H1 (cell line): ENCODE results near the gene GSTT2. TPM values are rescaled to one million over a fixed set of nuclear protein-coding genes. Genes with fewer than 3 reads are reported as not detected.
"Not testable (repeated sequence)": the region's sequence is repeated elsewhere in the genome, so short reads cannot be mapped to it uniquely, and the experiment has no call there.

Experiments used
- CTCF ChIA-PET: fragments of 300-600 bp; sonication (Branson Sonifier 250); formaldehyde crosslinking; loops from one replicate; lab custom pipeline; 2021; ENCODE audit not compliant: partially characterized antibody; lab: Charles Lee
- POLR2A ChIA-PET: fragments of 300-600 bp; sonication (Branson Sonifier 250); formaldehyde crosslinking; loops from one replicate; lab custom pipeline; 2021; ENCODE audit warnings: inconsistent platforms; ENCODE audit not compliant: partially characterized antibody; lab: Charles Lee
- DNase-seq, 2 experiments: peaks; one replicate each; pipeline versions ENCODE4 v3.0.0 to v3.0.0-alpha.2; 2010 to 2022; ENCODE audit warnings: low spot score in 2 of 2, low read depth in 1 of 2, mixed read lengths in 1 of 2
- FAIRE-seq: peaks from 2 replicates; lab custom pipeline; 2011; peaks lifted over from hg19 to GRCh38; lab: Jason Lieb, UNC
- H2AFZ ChIP-seq: 2 replicates; pipeline ENCODE4 v1.8.1; 2012; ENCODE audit warnings: low read length, inconsistent platforms
- H2AK5ac ChIP-seq: 2 replicates; pipeline ENCODE4 v1.6.1; 2013; ENCODE audit warnings: low read depth, low read length
- H2BK120ac ChIP-seq: replicated peaks from 2 replicates; pipeline ENCODE3; 2013; ENCODE audit warnings: low read depth, low read length, inconsistent platforms
- H2BK12ac ChIP-seq: 2 replicates; pipeline ENCODE4 v1.6.1; 2013; ENCODE audit warnings: low read depth, low read length
- H2BK15ac ChIP-seq: 2 replicates; pipeline ENCODE4 v1.6.1; 2013; ENCODE audit warnings: low read length
- H2BK20ac ChIP-seq: 2 replicates; pipeline ENCODE4 v1.6.1; 2013; ENCODE audit warnings: low read length
- H2BK5ac ChIP-seq: 2 replicates; pipeline ENCODE4 v1.6.1; 2013; ENCODE audit warnings: low read depth, low read length
- H3K14ac ChIP-seq: 2 replicates; pipeline ENCODE4 v1.6.1; 2013; ENCODE audit warnings: inconsistent platforms; ENCODE audit not compliant: insufficient read length
- H3K18ac ChIP-seq: 2 replicates; pipeline ENCODE4 v1.6.1; 2013; ENCODE audit warnings: low read length; ENCODE audit errors: extremely low read depth
- H3K23ac ChIP-seq: 2 replicates; pipeline ENCODE4 v1.6.1; 2013; ENCODE audit warnings: inconsistent platforms; ENCODE audit not compliant: insufficient read length
- H3K23me2 ChIP-seq: 2 replicates; pipeline ENCODE4 v1.6.1; 2013; ENCODE audit warnings: low read depth, low read length
- H3K27ac ChIP-seq: 2 replicates; pipeline ENCODE4 v1.6.1; 2011; ENCODE audit warnings: low read depth, low read length, inconsistent platforms
- H3K27me3 ChIP-seq, 4 experiments: replicated peaks in 1 of 4; 1 replicate in 1 of 4; 2 replicates in 3 of 4; pipeline versions ENCODE4 v1.6.1 to v1.8.1; 2011 to 2013; ENCODE audit warnings: low read length in 3 of 4, mild to moderate bottlenecking in 3 of 4, inconsistent platforms in 2 of 4, mixed read lengths in 2 of 4, moderate library complexity in 1 of 4; ENCODE audit not compliant: control insufficient read depth in 3 of 4, insufficient read depth in 3 of 4; ENCODE audit errors: extremely low read depth in 1 of 4
- H3K36me3 ChIP-seq, 4 experiments: 2 replicates each; pipeline versions ENCODE4 v1.6.1 to v1.8.1; 2011 to 2013; ENCODE audit warnings: mild to moderate bottlenecking in 4 of 4, low read length in 3 of 4, moderate library complexity in 2 of 4, control low read depth in 1 of 4, inconsistent platforms in 1 of 4; ENCODE audit not compliant: insufficient read depth in 4 of 4, control insufficient read depth in 2 of 4
- H3K4ac ChIP-seq: replicated peaks from 2 replicates; pipeline ENCODE3; 2013; ENCODE audit warnings: low read length, low read depth, mixed read lengths, inconsistent platforms; ENCODE audit not compliant: insufficient read length
- H3K4me1 ChIP-seq, 4 experiments: replicated peaks in 1 of 4; 1 replicate in 1 of 4; 2 replicates in 3 of 4; pipeline versions ENCODE4 v1.6.1 to v1.8.1; 2011 to 2013; ENCODE audit warnings: low read length in 3 of 4, inconsistent platforms in 2 of 4, mixed read lengths in 1 of 4; ENCODE audit not compliant: insufficient read depth in 4 of 4, control insufficient read depth in 3 of 4
- H3K4me2 ChIP-seq, 2 experiments: 2 replicates each; pipeline versions ENCODE4 v1.6.1 to v1.8.1; 2011 to 2013; ENCODE audit warnings: low read depth in 2 of 2, low read length in 2 of 2, control low read depth in 1 of 2, inconsistent platforms in 1 of 2, mild to moderate bottlenecking in 1 of 2; ENCODE audit not compliant: insufficient read depth in 1 of 2
- H3K4me3 ChIP-seq, 4 experiments: fragments of 200-600, 300-600 bp in 1 of 4; sonication (generic), shearing (Covaris generic), sonication (Bioruptor Twin) in 1 of 4; 2 replicates each; pipeline versions ENCODE4 v1.5.1 to v1.8.1; 2011 to 2016; ENCODE audit warnings: low read length in 4 of 4, low read depth in 3 of 4, control low read depth in 2 of 4, inconsistent platforms in 2 of 4, mild to moderate bottlenecking in 2 of 4, mixed read lengths in 1 of 4, moderate library complexity in 1 of 4; ENCODE audit not compliant: insufficient read depth in 2 of 4; ENCODE audit errors: extremely low read depth in 1 of 4
- H3K56ac ChIP-seq: replicated peaks from 2 replicates; pipeline ENCODE3; 2013; ENCODE audit warnings: low read depth, mild to moderate bottlenecking, mixed read lengths, low read length, inconsistent platforms; ENCODE audit not compliant: insufficient read length
- H3K79me1 ChIP-seq: 2 replicates; pipeline ENCODE4 v1.6.1; 2013; ENCODE audit warnings: low read depth, low read length, control low read depth
- H3K79me2 ChIP-seq, 2 experiments: 2 replicates each; pipeline versions ENCODE4 v1.6.1 to v1.8.1; 2012 to 2013; ENCODE audit warnings: low read length in 2 of 2, mild to moderate bottlenecking in 2 of 2, inconsistent platforms in 1 of 2; ENCODE audit not compliant: insufficient read depth in 2 of 2, control insufficient read depth in 1 of 2
- H3K9ac ChIP-seq, 4 experiments: replicated peaks in 1 of 4; 1 replicate in 1 of 4; 2 replicates in 3 of 4; pipeline versions ENCODE4 v1.6.1 to v1.8.1; 2011 to 2013; ENCODE audit warnings: low read depth in 3 of 4, low read length in 3 of 4, control low read depth in 2 of 4, mild to moderate bottlenecking in 2 of 4, moderate library complexity in 2 of 4, inconsistent platforms in 1 of 4; ENCODE audit errors: extremely low read depth in 1 of 4
- H3K9me3 ChIP-seq, 2 experiments: 2 replicates each; pipeline versions ENCODE4 v1.6.1 to v1.8.1; 2012 to 2013; ENCODE audit warnings: mild to moderate bottlenecking in 2 of 2, moderate library complexity in 2 of 2, control low read depth in 1 of 2, inconsistent platforms in 1 of 2, low read depth in 1 of 2, low read length in 1 of 2, mixed read lengths in 1 of 2; ENCODE audit not compliant: insufficient read depth in 2 of 2
- H4K20me1 ChIP-seq, 2 experiments: replicated peaks in 1 of 2; 2 replicates each; pipeline versions ENCODE3 to v1.8.1; 2011 to 2013; ENCODE audit warnings: inconsistent platforms in 2 of 2, low read length in 2 of 2, mild to moderate bottlenecking in 1 of 2; ENCODE audit not compliant: insufficient read depth in 2 of 2, control insufficient read depth in 1 of 2
- H4K5ac ChIP-seq: 2 replicates; pipeline ENCODE4 v1.6.1; 2013; ENCODE audit warnings: low read length, low read depth, mixed read lengths, inconsistent platforms; ENCODE audit not compliant: insufficient read length
- H4K8ac ChIP-seq: 2 replicates; pipeline ENCODE4 v1.8.0; 2013; ENCODE audit warnings: mild to moderate bottlenecking, moderate library complexity, low read length, inconsistent platforms; ENCODE audit not compliant: insufficient read depth; ENCODE audit errors: extremely low read depth
- H4K91ac ChIP-seq: replicated peaks from 2 replicates; pipeline ENCODE3; 2013; ENCODE audit warnings: low read length, mixed read lengths, inconsistent platforms; ENCODE audit not compliant: insufficient read length
- ATF3 ChIP-seq: IDR thresholded peaks from 2 replicates; pipeline ENCODE4 v1.6.1; 2011; ENCODE audit warnings: low read depth, mild to moderate bottlenecking, low read length; ENCODE audit not compliant: insufficient read depth
- CTCF ChIP-seq, 3 experiments: IDR thresholded peaks; 1 replicate in 2 of 3; 2 replicates in 1 of 3; pipeline versions ENCODE4 v1.5.1 to v1.6.1; 2011; ENCODE audit warnings: low read length in 3 of 3, mild to moderate bottlenecking in 3 of 3, inconsistent platforms in 2 of 3, low read depth in 1 of 3, moderate library complexity in 1 of 3; ENCODE audit not compliant: insufficient read depth in 1 of 3; ENCODE audit errors: control extremely low read depth in 1 of 3
- HDAC2 ChIP-seq, 2 experiments: fragments of 300-600 bp in 1 of 2; sonication (generic) in 1 of 2; IDR thresholded peaks; 2 replicates each; pipeline ENCODE4 v1.6.1; 2011 to 2012; ENCODE audit warnings: low read depth in 2 of 2, low read length in 2 of 2, mild to moderate bottlenecking in 2 of 2, moderate library complexity in 2 of 2, borderline replicate concordance in 1 of 2, inconsistent platforms in 1 of 2
- MAX ChIP-seq: IDR thresholded peaks from 2 replicates; pipeline ENCODE4 v1.6.1; 2012; ENCODE audit warnings: inconsistent platforms
- RAD21 ChIP-seq, 2 experiments: IDR thresholded peaks in 1 of 2; conservative IDR thresholded peaks in 1 of 2; 2 replicates each; pipeline ENCODE4 v1.6.1; 2011; ENCODE audit warnings: low read depth in 2 of 2, low read length in 2 of 2, improper control_type of control experiment in 1 of 2, inconsistent platforms in 1 of 2, mild to moderate bottlenecking in 1 of 2, moderate library complexity in 1 of 2
- YY1 ChIP-seq: IDR thresholded peaks from 2 replicates; pipeline ENCODE4 v1.6.1; 2011; ENCODE audit warnings: low read depth, mild to moderate bottlenecking, low read length
- WGBS, 2 experiments: shearing (Covaris generic) in 1 of 2; methylation state at CpG; one replicate each; pipeline versions ENCODE4 v1.1.6 to v1.1.7; 2013 to 2015; ENCODE audit warnings: low lambda C conversion rate in 2 of 2, mixed read lengths in 2 of 2, inconsistent platforms in 1 of 2, low coverage in 1 of 2, missing lambda C conversion rate in 1 of 2; ENCODE audit not compliant: insufficient replicate concordance in 2 of 2, insufficient coverage in 1 of 2, insufficient read length in 1 of 2; ENCODE audit errors: extremely low coverage in 1 of 2, missing lambda C conversion rate in 1 of 2; 5-methylcytosine and 5-hydroxymethylcytosine counted together
- polyA plus RNA-seq, 7 experiments: library from polyadenylated mRNA; depleted of rRNA in 3 of 7; stranded (reverse) in 5 of 7; unstranded in 2 of 7; fragments of >200 nt in 5 of 7; fragments of 200-250 nt in 2 of 7; gene quantifications; 1 replicate in 5 of 7; 2 replicates in 1 of 7; 4 replicates in 1 of 7; pipeline versions ENCODE4 v1.2.1 to v1.2.3, GENCODE V29; 2011 to 2013; ENCODE audit warnings: missing spikeins in 2 of 7, mixed read lengths in 2 of 7
- total RNA-seq: library from RNA; stranded (reverse); fragmentation: NEBNext Ultra II Directional; extraction: Animal tissue kit (Norgen Biotek cat#: 25700); gene quantifications from 2 replicates; pipeline ENCODE4 v1.2.1, GENCODE V29; 2021

Gene GSTT2
- total and polyA plus RNA-seq, 2 of the 8 experiments (the other 6 are each of a cell fraction or from before 2014, with no cell fraction given) = 1.1 to 1.5 TPM

- H4K91ac ChIP-seq = peak overlapping the region; percentile 80
- peak overlapping the region; percentile 13; the same call in 1 of the 2 replicates for H3K27ac ChIP-seq
- FAIRE-seq (peak; percentile 96), DNase-seq (peak; percentile 67 to 96)
- H2BK12ac ChIP-seq, H3K18ac ChIP-seq, H3K4ac ChIP-seq, H2AFZ ChIP-seq, H3K23ac ChIP-seq, H3K23me2 ChIP-seq, H4K20me1 ChIP-seq, H2AK5ac ChIP-seq, H3K36me3 ChIP-seq, H3K79me2 ChIP-seq, H3K79me1 ChIP-seq, H4K8ac ChIP-seq, H3K14ac ChIP-seq, H3K9ac ChIP-seq, H3K9me3 ChIP-seq, POLR2A ChIA-PET, H3K56ac ChIP-seq, H3K27me3 ChIP-seq: not testable (repeated sequence)
- peak overlapping the region; percentile 0 to 52 for H3K4me2 ChIP-seq
- peak overlapping the region; percentile 87 for H2BK120ac ChIP-seq
- peak overlapping the region in 1 of 4 experiments; percentile 51; a peak in 1 of 8 replicates for H3K4me3 ChIP-seq
- TF ChIP-seq YY1 (peak; percentile 41), RAD21 (IDR thresholded peaks at IDR 0.05 in 1 of 2, conservative IDR thresholded peaks at IDR 0.05 in 1 of 2; ENCODE audit: low read depth in 2 of 2, low read length in 2 of 2) (peak; percentile 87 to 90), HDAC2 (IDR thresholded peaks at IDR 0.05; ENCODE audit: borderline replicate concordance in 1 of 2, low read depth in 2 of 2, low read length in 2 of 2) (0 out of 4 replicates have a peak, but pooled peaks of 1 of the 2 experiments have one; percentile 42), CTCF (IDR thresholded peaks at IDR 0.05; ENCODE audit: control extremely low read depth in 1 of 3, insufficient read depth in 1 of 3, low read depth in 1 of 3, low read length in 3 of 3) (peak; percentile 73 to 85 (median 83)), ATF3 (0 out of 2 replicates have a peak, but pooled peaks have one; percentile 10), MAX (peak; percentile 69)
- peaks cover 3 to 10% (median 6%) of the 10 kb centered on the region in 4 experiments for H3K4me1 ChIP-seq
- peak overlapping the region; percentile 83 for H2BK5ac ChIP-seq
- CTCF ChIA-PET = interaction anchor here (0.6 to 1.3 kb wide), 9 partner anchors 27 to 316 kb away, joined by 3 to 5 read pairs (median 3); no protein-coding TSS in a partner anchor
- WGBS, 2 experiments = 8% methylated on average over 12 of the region's 12 CpGs; no CpG with 5 or more reads in 1 of the 2 experiments
- H4K5ac ChIP-seq = peak overlapping the region; percentile 24
- H2BK20ac ChIP-seq = 0 out of 2 replicates have a peak overlapping the region, but pooled peaks have one; percentile 72
- 0 out of 2 replicates have a peak overlapping the region, but pooled peaks have one; percentile 46 for H2BK15ac ChIP-seq
These were observed 23.5 kb upstream of the GSTT2 start for GRCh38 chr22:23956301-23956900.
